Measurements from ENCODE around the gene LCN6.
A peak's percentile ranks its signal among the peaks of the same experiment; 100 is the strongest.

Gene LCN6

GRCh38 chr9:136750526-136750925, 2.2 kb upstream of the LCN6 start:
- in situ Hi-C loops (cut with HindIII; ENCODE audit: low pct_ligation_motif_present, low pct_unique_long_range_greater_than_20kb, low sequenced_read_pairs), result no loop called here

GRCh38 chr9:136748666-136749611, 614 bp upstream of the LCN6 start:
- in situ Hi-C loops (cut with HindIII; ENCODE audit: low pct_ligation_motif_present, low pct_unique_long_range_greater_than_20kb, low sequenced_read_pairs), result no loop called here

More at GRCh38 chr9:136750526-136750925, 2.2 kb upstream of the LCN6 start:
- DNase-seq, result no peak

GRCh38 chr9:136747161-136748060, 914 bp downstream of the LCN6 start:
- in situ Hi-C loops (cut with HindIII; ENCODE audit: low pct_ligation_motif_present, low pct_unique_long_range_greater_than_20kb, low sequenced_read_pairs), result no loop called here
- no peak for DNase-seq

More at GRCh38 chr9:136748666-136749611, 614 bp upstream of the LCN6 start:
- DNase-seq, result no peak

- in situ Hi-C loops (cut with HindIII; ENCODE audit: low pct_ligation_motif_present, low pct_unique_long_range_greater_than_20kb, low sequenced_read_pairs), result no loop called here
- DNase-seq, result no peak
Measured at GRCh38 chr9:136746621-136747020, 1.7 kb downstream of the LCN6 start.

- in situ Hi-C loops (cut with HindIII; ENCODE audit: low pct_ligation_motif_present, low pct_unique_long_range_greater_than_20kb, low sequenced_read_pairs), result no loop called here
Measured at GRCh38 chr9:136746155-136746490, 2.2 kb downstream of the LCN6 start.

GRCh38 chr9:136745389-136746154, 2.8 kb downstream of the LCN6 start:
- in situ Hi-C loops (cut with HindIII; ENCODE audit: low pct_ligation_motif_present, low pct_unique_long_range_greater_than_20kb, low sequenced_read_pairs), result no loop called here
- DNase-seq, result no peak

More at GRCh38 chr9:136746155-136746490, 2.2 kb downstream of the LCN6 start:
- DNase-seq, result no peak

GRCh38 chr9:136744773-136745172, 3.6 kb downstream of the LCN6 start:
- in situ Hi-C loops (cut with HindIII; ENCODE audit: low pct_ligation_motif_present, low pct_unique_long_range_greater_than_20kb, low sequenced_read_pairs), result no loop called here

GRCh38 chr9:136743639-136744211, 4.6 kb downstream of the LCN6 start:
- in situ Hi-C loops (cut with HindIII; ENCODE audit: low pct_ligation_motif_present, low pct_unique_long_range_greater_than_20kb, low sequenced_read_pairs), result no loop called here
- no peak for DNase-seq

More at GRCh38 chr9:136744773-136745172, 3.6 kb downstream of the LCN6 start:
- DNase-seq, result no peak

- in situ Hi-C loops (cut with HindIII; ENCODE audit: low pct_ligation_motif_present, low pct_unique_long_range_greater_than_20kb, low sequenced_read_pairs), result no loop called here
- DNase-seq, result peak; percentile 29
Measured at GRCh38 chr9:136742591-136743391, 5.5 kb downstream of the LCN6 start, which contains the start of gene LCN10. Gene LCN10, minus strand, starts transcription at chr9:136742940. Its CDS starts 37 bp downstream, at chr9:136742903.

- in situ Hi-C loops (cut with HindIII; ENCODE audit: low pct_ligation_motif_present, low pct_unique_long_range_greater_than_20kb, low sequenced_read_pairs), result no loop called here
- no peak for DNase-seq
Measured at GRCh38 chr9:136741883-136742571, 6.3 kb downstream of the LCN6 start.

- DNase-seq, result no peak
Measured at GRCh38 chr9:136740971-136741882, 7.1 kb downstream of the LCN6 start.

GRCh38 chr9:136740491-136740890, 7.8 kb downstream of the LCN6 start:
- DNase-seq, result no peak
- in situ Hi-C loops (cut with HindIII; ENCODE audit: low pct_ligation_motif_present, low pct_unique_long_range_greater_than_20kb, low sequenced_read_pairs), result no loop called here

More at GRCh38 chr9:136740971-136741882, 7.1 kb downstream of the LCN6 start:
- in situ Hi-C loops (cut with HindIII; ENCODE audit: low pct_ligation_motif_present, low pct_unique_long_range_greater_than_20kb, low sequenced_read_pairs), result no loop called here

- in situ Hi-C loops (cut with HindIII; ENCODE audit: low pct_ligation_motif_present, low pct_unique_long_range_greater_than_20kb, low sequenced_read_pairs), result no loop called here
- DNase-seq, result no peak
Measured at GRCh38 chr9:136740069-136740468, 8.3 kb downstream of the LCN6 start.

GRCh38 chr9:136739509-136739908, 8.8 kb downstream of the LCN6 start:
- DNase-seq, result no peak
- in situ Hi-C loops (cut with HindIII; ENCODE audit: low pct_ligation_motif_present, low pct_unique_long_range_greater_than_20kb, low sequenced_read_pairs), result no loop called here

- no peak for DNase-seq
- in situ Hi-C loops (cut with HindIII; ENCODE audit: low pct_ligation_motif_present, low pct_unique_long_range_greater_than_20kb, low sequenced_read_pairs), result no loop called here
Measured at GRCh38 chr9:136738960-136739359, 9.4 kb downstream of the LCN6 start.

Measured in ACHN (cell line).